Gastrocnemius medialis (tissue), 4 donors: ENCODE measurements around the gene CACNG7. TPM values are rescaled to one million over a fixed set of nuclear protein-coding genes. Genes with fewer than 3 reads are reported as not detected.

Source experiments
- ATAC-seq, 2 donors: fragments of 150-250 bp; one replicate each; pipeline ENCODE4 v1.9.1; 2016
- DNase-seq, 2 donors: peaks; one replicate each; pipeline ENCODE4 v3.0.0-alpha.2; 2019
- H3K27ac ChIP-seq, 4 donors: fragments of 200-600 bp; sonication (generic); 1 replicate in 1 of 4; 2 replicates in 3 of 4; pipeline ENCODE4 v1.5.1; 2016 to 2018; ENCODE audit warnings: mild to moderate bottlenecking in 2 of 4, moderate library complexity in 1 of 4
- H3K27me3 ChIP-seq, 3 donors: fragments of 200-600 bp; sonication (generic) in 2 of 3; 1 replicate in 1 of 3; 2 replicates in 2 of 3; pipeline versions ENCODE4 v1.5.1 to v1.6.0; 2016 to 2019; ENCODE audit warnings: mild to moderate bottlenecking in 1 of 3, moderate library complexity in 1 of 3
- H3K36me3 ChIP-seq, 2 donors: fragments of 200-600 bp; sonication (generic) in 1 of 2; one replicate each; pipeline ENCODE4 v1.5.1; 2017 to 2018
- H3K4me1 ChIP-seq, 2 donors: fragments of 200-600 bp; sonication (generic) in 1 of 2; one replicate each; pipeline ENCODE4 v1.5.1; 2016 to 2017; ENCODE audit warnings: mild to moderate bottlenecking in 2 of 2
- H3K4me3 ChIP-seq, 4 donors: fragments of 200-600 bp; sonication (generic) in 3 of 4; 1 replicate in 1 of 4; 2 replicates in 3 of 4; pipeline ENCODE4 v1.5.1; 2016 to 2019; ENCODE audit warnings: mild to moderate bottlenecking in 2 of 4
- H3K9me3 ChIP-seq, 3 donors: fragments of 200-600 bp; sonication (generic) in 2 of 3; 1 replicate in 1 of 3; 2 replicates in 2 of 3; pipeline ENCODE4 v1.5.1; 2016 to 2019
- POLR2A ChIP-seq, 2 donors: fragments of 450-650 bp; IDR thresholded peaks; one replicate each; pipeline ENCODE4 v1.6.1; 2017; ENCODE audit warnings: antibody characterized with exemption in 2 of 2, mild to moderate bottlenecking in 2 of 2, moderate library complexity in 2 of 2
- in situ Hi-C, 4 donors: fragments of 200-750 bp; cut with MboI; loops; one replicate each; pipeline versions ENCODE4 v1.15.0 to v1.8.0; 2017; ENCODE audit warnings: low sequenced_read_pairs in 4 of 4
- intact Hi-C: fragments of 100-400 bp; cut with DNase I; formaldehyde crosslinking; loops from one replicate; pipeline ENCODE4 v1.15.1; 2023; ENCODE audit warnings: low total_unique reads
- total RNA-seq, 4 donors: library from RNA; depleted of rRNA; stranded (reverse); fragments of >200 nt; gene quantifications; one replicate each; pipeline versions ENCODE4 v1.1.0 to v1.2.3, GENCODE V29; 2016
- TF ChIP-seq, protein P1 (sequence below), 5 experiments: fragments of 450-650 bp in 3 of 5; fragments of 200-600 bp in 2 of 5; sonication (generic) in 2 of 5; IDR thresholded peaks in 4 of 5; conservative IDR thresholded peaks in 1 of 5; 1 replicate in 4 of 5; 2 replicates in 1 of 5; pipeline ENCODE4 v1.5.1; 2016 to 2019; ENCODE audit warnings: antibody characterized with exemption in 5 of 5, mild to moderate bottlenecking in 3 of 5, moderate library complexity in 3 of 5

CACNG7 gene
- total RNA-seq, 4 donors from 2014 or later: not detected

- in situ Hi-C loops (no loop called here), intact Hi-C loops (no loop called here)
- ATAC-seq (no peak), DNase-seq (no peak)
- Histone ChIP-seq H3K27me3 (peaks cover 22 to 31% (median 29%) of the 10 kb centered on the region in 3 donors), H3K9me3 (no peaks in the 10 kb centered on the region), H3K4me3 (no peak overlapping the region), H3K36me3 (no peaks in the 10 kb centered on the region), H3K27ac (no peak overlapping the region), H3K4me1 (no peaks in the 10 kb centered on the region)
- TF ChIP-seq, protein P1, sequence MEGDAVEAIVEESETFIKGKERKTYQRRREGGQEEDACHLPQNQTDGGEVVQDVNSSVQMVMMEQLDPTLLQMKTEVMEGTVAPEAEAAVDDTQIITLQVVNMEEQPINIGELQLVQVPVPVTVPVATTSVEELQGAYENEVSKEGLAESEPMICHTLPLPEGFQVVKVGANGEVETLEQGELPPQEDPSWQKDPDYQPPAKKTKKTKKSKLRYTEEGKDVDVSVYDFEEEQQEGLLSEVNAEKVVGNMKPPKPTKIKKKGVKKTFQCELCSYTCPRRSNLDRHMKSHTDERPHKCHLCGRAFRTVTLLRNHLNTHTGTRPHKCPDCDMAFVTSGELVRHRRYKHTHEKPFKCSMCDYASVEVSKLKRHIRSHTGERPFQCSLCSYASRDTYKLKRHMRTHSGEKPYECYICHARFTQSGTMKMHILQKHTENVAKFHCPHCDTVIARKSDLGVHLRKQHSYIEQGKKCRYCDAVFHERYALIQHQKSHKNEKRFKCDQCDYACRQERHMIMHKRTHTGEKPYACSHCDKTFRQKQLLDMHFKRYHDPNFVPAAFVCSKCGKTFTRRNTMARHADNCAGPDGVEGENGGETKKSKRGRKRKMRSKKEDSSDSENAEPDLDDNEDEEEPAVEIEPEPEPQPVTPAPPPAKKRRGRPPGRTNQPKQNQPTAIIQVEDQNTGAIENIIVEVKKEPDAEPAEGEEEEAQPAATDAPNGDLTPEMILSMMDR (IDR thresholded peaks at IDR 0.05 in 4 of 5, conservative IDR thresholded peaks at IDR 0.05 in 1 of 5): no peak
- TF ChIP-seq POLR2A (IDR thresholded peaks at IDR 0.05): no peak
These were observed 11.6 kb upstream of the CACNG7 start for GRCh38 chr19:53897459-53897858.

DNA sequence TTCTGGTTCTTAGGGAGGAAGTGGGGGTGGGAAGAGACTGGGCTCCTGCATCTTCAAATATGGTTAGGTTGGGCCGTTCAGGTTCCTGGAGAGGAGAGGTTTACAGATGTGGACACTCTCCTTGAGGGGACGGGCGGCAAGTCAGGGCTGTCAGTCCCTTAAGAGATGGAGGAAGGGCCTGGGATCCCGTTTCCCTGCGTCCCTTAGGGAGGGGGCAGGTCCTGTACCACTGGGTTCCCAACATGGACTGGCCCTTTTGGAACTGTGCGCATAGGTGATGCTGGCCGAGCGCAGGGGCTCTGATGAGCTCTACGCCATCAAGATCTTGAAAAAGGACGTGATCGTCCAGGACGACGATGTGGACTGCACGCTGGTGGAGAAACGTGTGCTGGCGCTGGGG, 10.9 kb upstream of the CACNG7 start:
- Histone ChIP-seq H3K27me3 (peaks cover 22 to 31% (median 29%) of the 10 kb centered on the region in 3 donors), H3K36me3 (no peaks in the 10 kb centered on the region), H3K27ac (no peak overlapping the region), H3K4me3 (no peak overlapping the region), H3K4me1 (no peaks in the 10 kb centered on the region), H3K9me3 (no peaks in the 10 kb centered on the region)
- intact Hi-C loops: no loop called here
- in situ Hi-C loops: no loop called here
- DNase-seq: no peak
- TF ChIP-seq, protein P1 (IDR thresholded peaks at IDR 0.05 in 4 of 5, conservative IDR thresholded peaks at IDR 0.05 in 1 of 5): no peak
- no peak for TF ChIP-seq POLR2A (IDR thresholded peaks at IDR 0.05)
- ATAC-seq: no peak

DNA sequence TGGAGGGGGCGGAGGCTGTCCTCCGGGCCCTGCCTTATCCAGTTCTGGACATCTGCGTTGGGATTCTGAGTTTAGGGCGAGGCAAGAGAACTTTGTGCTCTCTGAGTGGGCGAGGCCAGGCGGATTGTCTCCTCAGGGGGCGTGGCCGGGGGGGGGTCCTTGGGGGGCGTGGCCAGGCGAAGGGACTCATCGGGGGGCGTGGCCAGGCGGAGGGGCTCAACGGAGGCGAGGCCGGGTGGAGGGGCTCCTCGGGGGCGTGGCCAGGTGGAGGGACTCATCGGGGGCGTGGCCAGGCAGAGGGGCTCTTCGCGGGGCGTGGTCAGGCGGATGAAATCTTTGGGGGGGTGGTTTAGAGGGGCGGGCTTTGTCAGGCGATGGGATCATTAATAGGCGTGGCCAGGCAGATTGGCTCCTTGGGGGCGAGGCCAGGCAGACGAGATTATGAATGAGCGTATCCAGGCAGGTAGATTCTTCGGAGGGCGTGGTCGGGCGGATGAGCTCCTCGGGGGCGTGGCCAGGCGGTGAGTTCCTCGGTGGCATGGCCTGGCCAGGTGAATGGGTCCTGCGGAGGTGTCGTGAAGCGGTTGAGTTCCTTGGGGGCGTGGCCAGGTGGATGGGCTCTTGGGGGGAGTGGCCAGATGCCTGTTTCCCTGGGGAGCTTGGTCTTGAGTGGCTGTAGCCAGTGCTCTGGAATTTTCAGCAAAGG, 10.3 kb upstream of the CACNG7 start:
- DNase-seq: no peak
- Histone ChIP-seq H3K27ac (no peak overlapping the region), H3K4me3 (no peak overlapping the region), H3K4me1 (no peaks in the 10 kb centered on the region), H3K27me3 (peaks cover 22 to 31% (median 29%) of the 10 kb centered on the region in 3 donors), H3K36me3 (no peaks in the 10 kb centered on the region), H3K9me3 (no peaks in the 10 kb centered on the region)
- TF ChIP-seq, protein P1 (IDR thresholded peaks at IDR 0.05 in 4 of 5, conservative IDR thresholded peaks at IDR 0.05 in 1 of 5): no peak
- TF ChIP-seq POLR2A (IDR thresholded peaks at IDR 0.05): no peak
- in situ Hi-C loops (no loop called here), intact Hi-C loops (no loop called here)
- no peak for ATAC-seq

- Histone ChIP-seq H3K4me3 (no peak overlapping the region), H3K9me3 (no peaks in the 10 kb centered on the region), H3K27ac (no peak overlapping the region), H3K4me1 (no peaks in the 10 kb centered on the region), H3K36me3 (no peaks in the 10 kb centered on the region), H3K27me3 (peaks cover 16 to 32% (median 21%) of the 10 kb centered on the region in 3 donors)
- TF ChIP-seq, protein P1 (IDR thresholded peaks at IDR 0.05 in 4 of 5, conservative IDR thresholded peaks at IDR 0.05 in 1 of 5): no peak
- TF ChIP-seq POLR2A (IDR thresholded peaks at IDR 0.05): no peak
- ATAC-seq: no peak
- intact Hi-C loops (no loop called here), in situ Hi-C loops (loop anchor here in 2 of 4 donors (5.0 to 10.0 kb wide), 2 partner anchors 122 to 124 kb away; no protein-coding TSS in a partner anchor)
- no peak for DNase-seq
These were observed 8.8 kb upstream of the CACNG7 start for GRCh38 chr19:53900191-53900860.
